HUES6 (cell line): ENCODE data around the gene IRX4.
"Not testable (repeated sequence)": the region's sequence is repeated elsewhere in the genome, so short reads cannot be mapped to it uniquely, and the experiment has no call there.

Experiments
- H3K27ac ChIP-seq: 2 replicates; pipeline ENCODE4 v1.7.0; 2013; ENCODE audit warnings: low read depth, mild to moderate bottlenecking, low read length, inconsistent platforms
- H3K27me3 ChIP-seq: 2 replicates; pipeline ENCODE4 v1.6.1; 2013; ENCODE audit warnings: low read length; ENCODE audit not compliant: control insufficient read depth, insufficient read depth
- H3K36me3 ChIP-seq: 2 replicates; pipeline ENCODE4 v1.6.1; 2013; ENCODE audit warnings: low read length; ENCODE audit not compliant: control insufficient read depth, insufficient read depth
- H3K4me1 ChIP-seq: 2 replicates; pipeline ENCODE4 v1.6.1; 2013; ENCODE audit warnings: low read length; ENCODE audit not compliant: control insufficient read depth, insufficient read depth
- H3K4me3 ChIP-seq: 2 replicates; pipeline ENCODE4 v1.5.1; 2013; ENCODE audit warnings: low read depth, low read length
- H3K9ac ChIP-seq: one replicate; pipeline ENCODE4 v1.6.1; 2013; ENCODE audit warnings: mild to moderate bottlenecking, low read length
- H3K9me3 ChIP-seq: 2 replicates; pipeline ENCODE4 v1.6.1; 2013; ENCODE audit warnings: low read depth, low read length; ENCODE audit not compliant: control insufficient read depth, insufficient read depth

The IRX4 gene

GRCh38 chr5:1875281-1875842 is 7.4 kb downstream of the IRX4 start:
- H3K4me1 ChIP-seq: peaks cover 29% of the 10 kb centered on the region
- H3K36me3 ChIP-seq: no peaks in the 10 kb centered on the region
- H3K9ac ChIP-seq: no peak overlapping the region
- peaks cover 99% of the 10 kb centered on the region for H3K27me3 ChIP-seq
- H3K27ac ChIP-seq: no peak overlapping the region
- H3K9me3 ChIP-seq: no peaks in the 10 kb centered on the region; the same call in 1 of the 2 replicates
- peak overlapping the region; percentile 52 for H3K4me3 ChIP-seq

- Histone ChIP-seq H3K9me3 (no peaks in the 10 kb centered on the region; the same call in 1 of the 2 replicates), H3K9ac (no peak overlapping the region), H3K36me3 (no peaks in the 10 kb centered on the region), H3K4me3 (peak overlapping the region; percentile 52), H3K27me3 (peaks cover 98% of the 10 kb centered on the region), H3K4me1 (peaks cover 29% of the 10 kb centered on the region), H3K27ac (no peak overlapping the region)
Measured at GRCh38 chr5:1874771-1875220, 7.9 kb downstream of the IRX4 start.

GRCh38 chr5:1874348-1874747 is 8.4 kb downstream of the IRX4 start:
- no peaks in the 10 kb centered on the region; the same call in 1 of the 2 replicates for H3K9me3 ChIP-seq
- H3K27me3 ChIP-seq: peaks cover 98% of the 10 kb centered on the region
- no peak overlapping the region for H3K9ac ChIP-seq
- H3K27ac ChIP-seq: no peak overlapping the region
- H3K4me1 ChIP-seq: peaks cover 27% of the 10 kb centered on the region
- H3K4me3 ChIP-seq: peak overlapping the region; percentile 47
- H3K36me3 ChIP-seq: no peaks in the 10 kb centered on the region

GRCh38 chr5:1873243-1873959 is 9.3 kb downstream of the IRX4 start:
- Histone ChIP-seq H3K36me3 (no peaks in the 10 kb centered on the region), H3K9me3 (no peaks in the 10 kb centered on the region; the same call in 1 of the 2 replicates), H3K27me3 (peaks cover 96% of the 10 kb centered on the region), H3K27ac (no peak overlapping the region), H3K4me1 (peaks cover 25% of the 10 kb centered on the region), H3K9ac (no peak overlapping the region), H3K4me3 (no peak overlapping the region)

- no peaks in the 10 kb centered on the region for H3K36me3 ChIP-seq
- H3K9me3 ChIP-seq: no peaks in the 10 kb centered on the region; the same call in 1 of the 2 replicates
- H3K9ac ChIP-seq: no peak overlapping the region
- peaks cover 17% of the 10 kb centered on the region for H3K4me1 ChIP-seq
- H3K4me3 ChIP-seq: no peak overlapping the region
- H3K27me3 ChIP-seq: peaks cover 92% of the 10 kb centered on the region
- H3K27ac ChIP-seq: no peak overlapping the region
Measured at GRCh38 chr5:1871441-1871840, 11.3 kb downstream of the IRX4 start.

GRCh38 chr5:1870435-1871272 is 12.1 kb downstream of the IRX4 start:
- not testable (repeated sequence) for H3K27ac ChIP-seq, H3K9ac ChIP-seq, H3K9me3 ChIP-seq, H3K4me3 ChIP-seq, H3K36me3 ChIP-seq
- Histone ChIP-seq H3K27me3 (peaks cover 90% of the 10 kb centered on the region), H3K4me1 (peaks cover 11% of the 10 kb centered on the region)

- peaks cover 75% of the 10 kb centered on the region for H3K27me3 ChIP-seq
- no peak overlapping the region for H3K9ac ChIP-seq
- H3K27ac ChIP-seq: no peak overlapping the region
- no peaks in the 10 kb centered on the region; the same call in 1 of the 2 replicates for H3K9me3 ChIP-seq
- no peaks in the 10 kb centered on the region for H3K4me1 ChIP-seq
- no peak overlapping the region for H3K4me3 ChIP-seq
- no peaks in the 10 kb centered on the region for H3K36me3 ChIP-seq
Measured at GRCh38 chr5:1868886-1869475, 13.7 kb downstream of the IRX4 start.

GRCh38 chr5:1867815-1868143 is 14.9 kb downstream of the IRX4 start:
- no peak overlapping the region for H3K27ac ChIP-seq
- H3K27me3 ChIP-seq: peaks cover 69% of the 10 kb centered on the region
- no peak overlapping the region for H3K9ac ChIP-seq
- no peaks in the 10 kb centered on the region; the same call in 1 of the 2 replicates for H3K9me3 ChIP-seq
- H3K4me1 ChIP-seq: no peaks in the 10 kb centered on the region
- no peak overlapping the region for H3K4me3 ChIP-seq
- no peaks in the 10 kb centered on the region for H3K36me3 ChIP-seq

GRCh38 chr5:1867114-1867814 is 15.5 kb downstream of the IRX4 start:
- Histone ChIP-seq H3K36me3 (no peaks in the 10 kb centered on the region), H3K27ac (no peak overlapping the region), H3K4me3 (no peak overlapping the region), H3K9me3 (no peaks in the 10 kb centered on the region; the same call in 1 of the 2 replicates), H3K9ac (no peak overlapping the region), H3K27me3 (peaks cover 64% of the 10 kb centered on the region), H3K4me1 (no peaks in the 10 kb centered on the region)

GRCh38 chr5:1865948-1866347 is 16.8 kb downstream of the IRX4 start:
- Histone ChIP-seq H3K27me3 (peaks cover 52% of the 10 kb centered on the region; the same call in 1 of the 2 replicates), H3K27ac (no peak overlapping the region), H3K4me1 (no peaks in the 10 kb centered on the region), H3K36me3 (no peaks in the 10 kb centered on the region), H3K4me3 (no peak overlapping the region), H3K9ac (no peak overlapping the region), H3K9me3 (no peaks in the 10 kb centered on the region; the same call in 1 of the 2 replicates)
